ENCODE results near the gene MX2. TPM values are rescaled to one million over a fixed set of nuclear protein-coding genes. Genes with fewer than 3 reads are reported as not detected.

The MX2 gene
- total and polyA plus RNA-seq, 2 donors (not counting 1 experiment from before 2014, with no cell fraction given), result 2.0 to 3.6 TPM

- Histone ChIP-seq H4K20me1 (ENCODE audit: control insufficient read depth, extremely low read depth, insufficient read depth, low read length) (no peaks in the 10 kb centered on the region), H3K4me2 (ENCODE audit: extremely low read depth, insufficient read depth, low read length) (no peak overlapping the region), H2AFZ (ENCODE audit: low read length) (no peak overlapping the region), H3K9ac (ENCODE audit: insufficient read depth, low read length) (no peak overlapping the region), H3K27ac (ENCODE audit: insufficient read depth, low read length) (no peak overlapping the region), H3K4me3 (replicated peaks in 1 of 4; ENCODE audit: control extremely low read depth in 1 of 4, insufficient read depth in 1 of 4, low read depth in 3 of 4, low read length in 4 of 4) (no peak overlapping the region), H3K4me1 (ENCODE audit: control insufficient read depth, extremely low read depth, insufficient read depth, low read length) (no peaks in the 10 kb centered on the region), H3K79me2 (ENCODE audit: control insufficient read depth, insufficient read depth, low read length) (no peaks in the 10 kb centered on the region), H3K36me3 (ENCODE audit: control insufficient read depth, insufficient read depth, low read length) (no peaks in the 10 kb centered on the region), H3K27me3 (ENCODE audit: control insufficient read depth, insufficient read depth, low read length) (no peaks in the 10 kb centered on the region), H3K9me3 (ENCODE audit: control insufficient read depth, insufficient read depth, low read depth, low read length) (no peaks in the 10 kb centered on the region)
- DNase-seq (ENCODE audit: low read depth in 2 of 2), result no peak
- no peak for TF ChIP-seq EZH2 (IDR thresholded peaks at IDR 0.05; ENCODE audit: low read length, missing control alignments)
- TF ChIP-seq CTCF (conservative IDR thresholded peaks at IDR 0.05 in 1 of 2, IDR thresholded peaks at IDR 0.05 in 1 of 2; ENCODE audit: low read depth in 1 of 2, low read length in 2 of 2), result no peak
These were observed 42.1 kb downstream of the MX2 start for GRCh38 chr21:41403966-41404365.

- H2AFZ ChIP-seq (ENCODE audit: low read length), result no peak overlapping the region
- no peak overlapping the region for H3K9ac ChIP-seq (ENCODE audit: insufficient read depth, low read length)
- H3K4me2 ChIP-seq (ENCODE audit: extremely low read depth, insufficient read depth, low read length), result no peak overlapping the region
- H3K36me3 ChIP-seq (ENCODE audit: control insufficient read depth, insufficient read depth, low read length), result no peaks in the 10 kb centered on the region
- no peaks in the 10 kb centered on the region for H3K27me3 ChIP-seq (ENCODE audit: control insufficient read depth, insufficient read depth, low read length)
- TF ChIP-seq EZH2 (IDR thresholded peaks at IDR 0.05; ENCODE audit: low read length, missing control alignments), result no peak
- TF ChIP-seq CTCF (conservative IDR thresholded peaks at IDR 0.05 in 1 of 2, IDR thresholded peaks at IDR 0.05 in 1 of 2; ENCODE audit: low read depth in 1 of 2, low read length in 2 of 2), result no peak
- H3K4me1 ChIP-seq (ENCODE audit: control insufficient read depth, extremely low read depth, insufficient read depth, low read length), result no peaks in the 10 kb centered on the region
- H3K79me2 ChIP-seq (ENCODE audit: control insufficient read depth, insufficient read depth, low read length), result no peaks in the 10 kb centered on the region
- no peaks in the 10 kb centered on the region for H4K20me1 ChIP-seq (ENCODE audit: control insufficient read depth, extremely low read depth, insufficient read depth, low read length)
- no peak for DNase-seq (ENCODE audit: low read depth in 2 of 2)
- H3K27ac ChIP-seq (ENCODE audit: insufficient read depth, low read length), result no peak overlapping the region
- H3K4me3 ChIP-seq (replicated peaks in 1 of 4; ENCODE audit: control extremely low read depth in 1 of 4, insufficient read depth in 1 of 4, low read depth in 3 of 4, low read length in 4 of 4), result no peak overlapping the region
- no peaks in the 10 kb centered on the region for H3K9me3 ChIP-seq (ENCODE audit: control insufficient read depth, insufficient read depth, low read depth, low read length)
These were observed 43.5 kb downstream of the MX2 start for GRCh38 chr21:41405321-41405720.

- Histone ChIP-seq H3K27ac (ENCODE audit: insufficient read depth, low read length) (no peak overlapping the region), H3K9me3 (ENCODE audit: control insufficient read depth, insufficient read depth, low read depth, low read length) (no peaks in the 10 kb centered on the region), H3K4me1 (ENCODE audit: control insufficient read depth, extremely low read depth, insufficient read depth, low read length) (no peaks in the 10 kb centered on the region), H3K79me2 (ENCODE audit: control insufficient read depth, insufficient read depth, low read length) (no peaks in the 10 kb centered on the region), H3K36me3 (ENCODE audit: control insufficient read depth, insufficient read depth, low read length) (no peaks in the 10 kb centered on the region), H3K4me3 (replicated peaks in 1 of 4; ENCODE audit: control extremely low read depth in 1 of 4, insufficient read depth in 1 of 4, low read depth in 3 of 4, low read length in 4 of 4) (no peak overlapping the region), H3K4me2 (ENCODE audit: extremely low read depth, insufficient read depth, low read length) (no peak overlapping the region), H3K9ac (ENCODE audit: insufficient read depth, low read length) (no peak overlapping the region), H4K20me1 (ENCODE audit: control insufficient read depth, extremely low read depth, insufficient read depth, low read length) (no peaks in the 10 kb centered on the region), H2AFZ (ENCODE audit: low read length) (no peak overlapping the region), H3K27me3 (ENCODE audit: control insufficient read depth, insufficient read depth, low read length) (no peaks in the 10 kb centered on the region)
- no peak for DNase-seq (ENCODE audit: low read depth in 2 of 2)
- no peak for TF ChIP-seq CTCF (conservative IDR thresholded peaks at IDR 0.05 in 1 of 2, IDR thresholded peaks at IDR 0.05 in 1 of 2; ENCODE audit: low read depth in 1 of 2, low read length in 2 of 2)
- no peak for TF ChIP-seq EZH2 (IDR thresholded peaks at IDR 0.05; ENCODE audit: low read length, missing control alignments)
These were observed 44.5 kb downstream of the MX2 start for GRCh38 chr21:41406340-41406739.

Data from fibroblast of lung (primary cell).